HG03060 (cell line): Measurements from ENCODE around the gene FGGY.

ENCODE experiments used
- ATAC-seq: cut with Tn5 transposase; IDR thresholded peaks from one replicate; pipeline ENCODE4 v1.9.1; 2021; ENCODE audit warnings: low read depth, moderate number of reproducible peaks; ENCODE audit not compliant: unreplicated experiment

Gene FGGY

DNA sequence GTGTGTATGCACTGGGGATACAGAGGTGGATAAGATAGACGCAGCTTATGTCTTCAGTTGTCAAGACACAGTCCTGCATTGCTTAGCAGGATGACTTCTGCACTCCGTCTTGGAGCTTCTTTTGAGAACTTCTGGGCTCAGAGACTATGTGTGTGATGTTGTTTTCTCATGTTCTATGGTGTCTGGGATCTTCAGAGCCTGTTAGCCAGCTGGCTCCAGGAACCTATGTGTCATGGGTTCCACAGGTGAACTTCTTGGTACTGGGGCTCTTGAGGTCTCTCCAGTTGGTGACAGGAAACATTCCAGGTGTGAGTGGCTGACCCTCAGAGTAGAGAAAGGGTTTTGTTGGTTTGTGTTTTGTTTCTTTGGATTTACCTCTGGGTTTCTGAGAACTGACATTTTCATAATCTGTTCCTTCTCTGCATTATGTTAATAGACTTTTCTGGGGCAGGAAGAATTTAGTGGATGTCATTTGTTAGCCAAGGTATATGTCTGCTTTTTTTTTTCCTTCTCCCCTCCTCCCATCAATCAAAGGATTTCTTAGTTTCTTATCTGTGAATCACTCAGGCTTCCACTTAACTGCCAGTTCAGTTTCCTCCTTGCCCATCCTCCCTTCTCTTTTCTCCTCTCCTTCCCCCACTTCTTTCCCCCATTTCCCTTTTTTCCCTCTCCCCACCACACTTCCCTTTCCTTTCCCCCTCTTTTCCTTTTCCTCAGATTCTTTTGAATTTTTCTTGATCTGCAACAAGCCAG, 18.1 kb downstream of the FGGY start:
- no peak for ATAC-seq

DNA sequence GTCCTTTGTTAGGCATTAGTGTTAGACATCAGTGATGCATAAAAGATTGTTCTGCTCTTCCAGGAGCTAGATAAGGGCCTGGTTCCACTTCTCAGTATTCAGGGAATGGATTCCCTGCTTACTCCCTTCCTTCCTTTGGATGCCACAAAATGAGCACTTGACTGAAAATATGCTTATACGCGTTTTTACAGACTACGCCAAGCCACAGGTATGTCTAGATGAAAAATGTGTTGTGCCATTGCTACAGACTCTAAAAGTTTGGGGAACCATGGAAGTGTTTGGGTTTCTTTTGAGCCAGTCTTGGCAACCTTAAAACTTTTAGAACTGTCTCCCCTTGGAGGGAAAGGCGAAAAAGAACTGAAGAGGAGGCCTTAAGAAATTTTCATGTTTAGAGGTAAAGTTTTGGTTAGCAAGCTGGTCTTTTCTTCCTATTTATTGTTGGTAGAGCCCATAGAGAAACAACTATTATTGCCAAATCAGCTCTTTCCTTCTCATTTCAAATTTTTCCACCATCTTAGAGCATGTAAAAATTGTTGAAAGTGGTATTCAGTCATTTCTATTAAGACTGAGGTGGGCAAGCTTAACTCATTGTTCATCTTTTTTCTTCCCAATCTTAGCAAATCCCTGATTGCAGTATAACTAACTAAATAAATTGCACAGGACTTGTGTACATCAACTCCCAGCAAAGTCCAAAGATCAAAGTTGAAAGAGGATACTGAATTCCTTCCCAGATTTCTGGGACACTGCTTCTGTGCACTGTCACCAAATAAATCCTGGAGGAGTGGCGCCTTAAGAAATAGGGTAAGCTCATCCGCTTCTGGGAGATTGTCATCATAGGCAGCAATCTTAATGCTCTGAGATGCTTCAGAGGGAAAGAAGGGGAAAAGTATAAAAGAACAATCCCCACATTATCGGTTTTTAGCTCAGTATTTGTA, 18.9 kb downstream of the FGGY start:
- ATAC-seq: no peak

DNA sequence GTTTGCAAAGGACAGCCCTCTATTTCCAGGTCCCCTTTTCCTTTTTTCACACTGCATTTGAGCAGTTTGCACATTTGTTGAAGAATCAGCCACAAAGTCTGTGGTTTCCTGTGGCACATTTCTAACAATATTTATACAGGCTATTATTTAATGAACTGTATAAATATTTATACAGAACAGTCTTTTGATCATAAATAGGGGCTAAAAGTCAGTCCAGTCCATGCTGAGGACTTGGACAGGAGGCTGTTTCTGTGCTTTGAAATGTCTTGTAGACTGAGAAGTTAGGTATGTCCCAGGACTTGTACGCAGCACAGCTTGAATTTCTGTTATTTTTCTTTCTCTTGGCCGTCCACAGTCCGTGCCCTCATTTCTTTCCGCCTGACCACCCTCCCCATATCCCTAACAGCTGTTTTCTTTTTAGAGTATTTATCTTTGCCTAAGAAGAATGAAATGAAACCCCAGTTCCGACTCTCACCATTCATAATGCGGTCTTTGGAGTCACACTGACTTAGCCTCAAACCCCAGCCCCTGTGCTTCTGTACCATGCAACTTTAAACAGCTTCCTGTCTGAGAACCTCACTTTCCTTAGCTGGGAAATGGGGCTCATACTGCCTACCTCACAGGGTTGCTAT, 19.7 kb downstream of the FGGY start:
- peak; percentile 75 for ATAC-seq

DNA sequence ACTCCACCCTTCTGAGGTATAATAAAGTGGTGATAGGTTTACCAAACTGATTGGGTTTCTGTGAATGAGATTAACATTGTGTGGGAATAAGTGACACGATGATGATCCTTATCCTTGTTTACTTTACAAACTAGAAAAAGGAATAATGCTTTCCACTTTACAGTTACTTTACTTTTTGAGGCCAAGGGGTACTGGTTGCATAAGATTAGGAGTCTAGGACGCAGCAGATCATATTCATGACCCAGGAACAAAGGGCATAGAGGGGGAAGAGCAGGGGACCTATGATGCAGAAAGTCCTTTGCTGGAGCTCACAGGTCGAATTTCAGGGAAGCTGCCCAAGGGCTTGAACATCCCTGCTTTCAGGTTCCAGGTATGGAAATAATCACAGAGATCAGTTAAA, 20.4 kb downstream of the FGGY start:
- no peak for ATAC-seq

DNA sequence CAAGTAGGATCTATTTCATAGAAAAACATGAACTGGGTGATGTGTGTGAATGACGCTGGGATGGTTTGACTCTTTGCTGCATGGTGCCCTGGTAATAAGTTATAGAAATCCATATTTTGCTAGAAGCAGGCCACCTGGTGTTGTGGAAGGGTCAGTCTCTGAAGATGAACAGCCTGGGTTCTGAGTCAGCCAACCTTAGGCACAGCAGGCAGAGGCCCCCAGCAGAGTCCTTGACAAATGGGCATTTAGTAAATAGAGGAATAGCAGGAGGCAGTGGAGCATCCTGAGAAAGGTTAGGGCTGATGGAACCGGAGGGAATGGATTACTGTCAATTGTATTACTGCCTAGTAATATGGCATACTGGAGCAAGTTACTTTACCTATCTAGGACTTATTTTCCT, 20.9 kb downstream of the FGGY start:
- no peak for ATAC-seq

DNA sequence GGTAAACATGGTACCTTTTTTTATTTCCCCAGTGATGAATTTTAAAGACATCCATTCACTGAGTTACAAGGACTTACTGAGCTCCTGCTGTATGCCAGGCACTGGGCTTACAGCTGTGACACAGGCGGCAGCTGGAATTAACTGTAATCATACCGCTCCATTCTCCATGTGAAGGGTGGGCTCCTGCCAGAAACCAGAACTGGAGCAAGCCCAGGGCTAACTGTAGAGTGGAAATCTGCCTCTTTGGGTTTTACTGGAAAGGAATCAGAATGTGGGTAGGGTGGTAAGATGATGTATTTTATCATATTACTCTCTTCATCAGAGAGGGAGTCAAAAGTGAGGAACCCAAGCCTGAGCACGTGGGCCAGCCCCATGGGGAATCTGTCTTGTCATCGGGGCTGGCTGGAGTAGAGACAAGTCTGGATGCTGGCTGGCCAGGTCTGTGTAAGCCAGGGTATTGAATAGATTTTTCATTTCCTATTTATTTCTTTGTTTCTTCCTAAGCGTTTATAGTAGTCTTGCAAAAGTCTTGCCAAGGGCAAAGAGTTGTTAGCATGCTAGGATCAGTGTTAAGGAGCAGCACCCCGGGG, 21.5 kb downstream of the FGGY start:
- no peak for ATAC-seq

DNA sequence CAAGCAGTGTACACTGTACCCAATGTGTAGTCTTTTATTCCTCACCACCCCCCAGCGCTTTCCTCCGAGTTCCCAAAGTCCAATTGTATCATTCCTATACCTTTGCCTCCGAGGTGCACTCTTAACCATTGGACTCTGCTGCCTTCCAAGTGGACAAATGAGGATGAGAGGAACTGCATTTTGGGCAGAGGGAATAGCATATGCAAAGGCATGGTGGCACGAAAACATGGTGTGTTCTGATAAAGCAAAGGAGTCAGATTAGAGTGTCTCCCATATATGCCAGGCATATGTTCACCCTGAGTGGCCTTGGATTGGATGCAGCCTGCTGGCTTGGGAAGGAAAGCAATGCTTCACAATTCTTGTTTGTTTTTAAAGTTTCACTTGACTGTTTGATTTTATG, 25.5 kb downstream of the FGGY start:
- ATAC-seq: no peak

DNA sequence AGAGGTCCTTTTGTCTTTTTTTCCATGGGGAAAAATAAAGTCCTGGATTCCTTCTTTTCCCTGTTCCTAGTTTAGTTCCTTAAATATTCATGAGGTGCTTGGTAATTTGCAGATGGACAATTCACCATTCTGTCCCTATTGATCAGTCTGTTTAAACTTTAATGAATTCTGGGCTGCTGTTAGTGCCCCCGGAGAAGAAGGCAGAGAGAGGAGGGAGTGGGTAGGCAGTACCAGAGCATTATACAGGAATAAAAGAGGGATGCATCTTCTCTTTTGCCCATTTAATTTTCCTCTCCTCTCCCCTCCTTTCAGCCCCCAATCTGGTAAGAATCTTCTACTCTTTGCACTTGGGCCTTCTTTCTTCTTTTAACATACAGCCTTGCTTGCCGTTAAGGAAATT, 25.9 kb downstream of the FGGY start:
- ATAC-seq: no peak

DNA sequence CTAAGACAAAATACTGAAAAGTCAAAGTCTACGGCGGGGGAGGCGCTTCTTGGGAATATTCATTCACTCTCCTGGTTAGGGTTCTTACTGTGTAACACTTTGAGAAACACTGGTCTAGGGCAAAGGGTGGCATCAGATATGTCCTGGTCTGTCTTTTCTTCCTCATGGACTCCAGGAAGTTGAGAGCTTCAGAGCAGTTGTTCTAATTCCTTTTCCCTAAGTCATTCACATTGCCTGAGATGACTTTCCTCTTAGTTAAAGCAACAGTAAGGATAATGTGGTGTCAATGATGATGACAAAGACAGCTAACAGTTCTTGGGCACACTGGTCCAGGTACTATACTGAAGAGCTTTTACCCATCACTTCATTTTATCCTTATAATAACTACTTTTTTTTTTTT, 27.0 kb downstream of the FGGY start:
- no peak for ATAC-seq

DNA sequence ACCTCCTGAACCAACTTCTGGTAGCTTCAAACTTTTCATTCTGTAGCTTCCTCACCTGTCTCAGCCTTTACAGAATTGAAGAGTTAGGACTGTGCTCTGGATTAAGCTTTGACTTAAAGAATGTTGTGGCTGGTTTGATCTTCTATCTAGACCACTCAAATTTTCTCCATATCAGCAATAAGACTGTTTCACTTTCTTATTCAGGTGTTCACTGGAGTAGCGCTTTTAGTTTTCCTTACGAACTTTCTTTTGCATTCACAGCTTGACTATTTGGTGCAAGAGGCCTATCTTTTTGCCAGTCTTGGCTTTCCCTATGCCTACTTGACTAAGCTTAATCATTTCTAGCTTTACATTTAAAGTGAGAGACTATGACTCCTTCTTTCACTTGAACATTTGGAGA, 31.5 kb downstream of the FGGY start:
- no peak for ATAC-seq

DNA sequence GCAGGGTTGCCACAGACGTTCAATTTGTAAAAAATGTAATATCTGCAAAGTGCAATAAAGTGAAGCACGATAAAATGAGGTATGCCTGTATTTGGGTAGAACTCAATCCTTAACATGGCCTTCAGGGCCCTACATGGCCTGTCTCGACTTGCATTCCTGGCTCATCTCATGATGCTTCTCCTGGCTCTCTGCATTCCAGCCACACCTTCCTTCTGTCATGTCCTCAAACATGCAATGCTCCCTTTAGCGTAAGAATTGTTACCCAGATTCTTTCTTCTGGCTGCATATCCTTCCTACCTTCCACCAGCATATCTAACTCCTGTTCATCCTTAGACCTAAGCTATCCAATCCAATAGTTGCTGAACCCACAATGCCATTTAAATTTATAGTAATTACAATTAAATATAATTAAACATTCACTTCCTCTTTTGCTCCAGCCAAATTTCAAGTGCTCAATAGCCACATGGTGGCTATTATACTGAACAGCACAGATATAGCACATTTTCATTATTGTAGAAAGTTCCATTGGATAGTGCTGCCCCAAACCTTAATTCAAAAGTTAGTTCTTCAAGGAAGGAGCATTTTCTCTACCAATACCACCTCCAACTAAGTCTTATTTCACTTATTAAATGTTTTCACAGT, 32.6 kb downstream of the FGGY start:
- no peak for ATAC-seq

DNA sequence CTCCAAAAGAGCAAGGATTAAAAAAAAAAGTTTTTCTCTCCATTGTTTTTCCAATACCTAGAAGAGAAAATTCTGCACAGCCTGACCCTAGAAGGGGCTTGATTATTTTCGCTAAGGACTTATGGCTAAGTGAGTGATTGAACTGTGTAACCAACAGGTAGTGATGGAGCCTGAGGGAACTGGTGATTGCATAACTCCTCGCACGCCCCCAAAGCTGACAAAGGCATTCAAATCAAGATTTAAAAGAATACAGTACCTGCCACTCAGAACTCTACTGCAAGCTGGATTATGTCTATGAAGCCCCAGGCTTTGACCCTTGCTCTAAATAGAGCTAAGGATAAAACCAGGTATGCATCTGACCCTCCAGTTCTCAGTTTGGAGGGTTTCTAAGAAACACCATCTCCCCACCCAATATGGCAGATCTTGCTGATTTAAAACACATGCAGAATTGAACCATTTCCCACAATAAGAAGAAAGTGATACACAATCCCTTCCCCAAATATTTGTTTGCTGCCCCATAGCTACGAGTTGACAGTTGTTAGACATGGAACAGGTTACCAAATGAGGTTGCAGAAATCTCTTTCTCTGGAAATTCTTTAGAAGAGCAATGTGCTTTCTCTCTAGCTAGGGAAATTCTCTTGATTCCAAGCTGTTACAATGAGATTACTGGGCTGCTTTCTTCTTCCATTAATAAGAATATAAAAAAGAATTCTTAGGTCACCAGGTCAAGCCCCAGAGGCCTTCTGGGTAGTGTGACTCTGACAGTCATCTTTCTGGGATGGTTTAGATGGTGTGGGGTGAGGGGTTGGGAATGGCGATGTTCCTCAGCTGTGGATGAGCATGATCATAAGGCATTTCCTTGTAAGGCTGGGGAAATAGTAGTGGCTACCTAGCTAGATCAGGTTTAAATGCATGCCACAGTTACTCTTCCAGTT, 35.1 kb downstream of the FGGY start:
- no peak for ATAC-seq

DNA sequence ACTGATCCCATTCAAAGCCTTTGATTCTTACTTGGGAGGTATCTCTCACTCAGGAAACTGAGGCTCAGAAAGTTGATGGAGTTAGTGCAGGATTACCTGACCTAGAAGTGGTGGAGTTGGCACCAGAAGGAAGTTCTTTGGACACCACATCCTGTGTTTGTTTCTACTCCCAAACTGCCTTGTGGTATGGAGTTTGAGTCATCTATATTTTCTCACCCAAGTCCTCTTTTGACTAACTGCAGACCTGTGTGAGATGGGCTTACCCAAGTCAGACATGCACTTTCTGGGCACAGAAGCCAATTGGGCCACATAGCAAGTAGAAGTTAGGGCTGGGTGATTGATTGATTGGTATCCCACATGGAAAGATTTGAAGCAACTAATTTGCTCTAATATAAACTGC, 36.1 kb downstream of the FGGY start:
- no peak for ATAC-seq

DNA sequence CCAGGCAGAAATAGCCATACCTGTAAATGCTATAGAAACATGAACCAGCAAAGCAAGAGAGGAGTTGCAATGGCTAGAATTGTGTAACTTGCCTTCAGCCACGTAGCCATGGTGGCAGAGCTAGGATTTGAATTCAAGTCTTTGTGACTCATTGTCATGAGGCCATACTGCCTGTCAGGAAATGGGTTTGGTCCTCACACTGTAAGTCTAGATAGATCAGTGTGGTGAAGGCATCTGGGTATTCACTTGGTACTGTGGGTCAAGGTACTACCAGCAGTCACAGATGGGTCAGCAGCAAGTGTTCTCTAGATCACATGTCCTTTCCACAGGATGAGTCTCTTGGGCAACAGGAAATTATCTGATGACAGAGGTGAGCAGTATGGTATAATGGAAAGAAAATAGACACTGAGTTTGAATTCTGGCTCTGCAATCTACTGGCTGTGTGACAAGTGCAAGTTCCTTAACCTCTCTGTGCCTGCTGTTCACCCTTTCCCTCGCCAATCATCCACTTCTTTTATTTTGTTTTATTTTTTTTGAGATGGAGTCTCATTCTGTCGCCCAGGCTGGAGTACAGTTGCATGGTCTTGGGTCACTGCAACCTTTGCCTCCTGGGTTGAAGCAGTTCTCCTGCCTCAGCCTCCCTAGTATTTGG, 36.9 kb downstream of the FGGY start:
- no peak for ATAC-seq

DNA sequence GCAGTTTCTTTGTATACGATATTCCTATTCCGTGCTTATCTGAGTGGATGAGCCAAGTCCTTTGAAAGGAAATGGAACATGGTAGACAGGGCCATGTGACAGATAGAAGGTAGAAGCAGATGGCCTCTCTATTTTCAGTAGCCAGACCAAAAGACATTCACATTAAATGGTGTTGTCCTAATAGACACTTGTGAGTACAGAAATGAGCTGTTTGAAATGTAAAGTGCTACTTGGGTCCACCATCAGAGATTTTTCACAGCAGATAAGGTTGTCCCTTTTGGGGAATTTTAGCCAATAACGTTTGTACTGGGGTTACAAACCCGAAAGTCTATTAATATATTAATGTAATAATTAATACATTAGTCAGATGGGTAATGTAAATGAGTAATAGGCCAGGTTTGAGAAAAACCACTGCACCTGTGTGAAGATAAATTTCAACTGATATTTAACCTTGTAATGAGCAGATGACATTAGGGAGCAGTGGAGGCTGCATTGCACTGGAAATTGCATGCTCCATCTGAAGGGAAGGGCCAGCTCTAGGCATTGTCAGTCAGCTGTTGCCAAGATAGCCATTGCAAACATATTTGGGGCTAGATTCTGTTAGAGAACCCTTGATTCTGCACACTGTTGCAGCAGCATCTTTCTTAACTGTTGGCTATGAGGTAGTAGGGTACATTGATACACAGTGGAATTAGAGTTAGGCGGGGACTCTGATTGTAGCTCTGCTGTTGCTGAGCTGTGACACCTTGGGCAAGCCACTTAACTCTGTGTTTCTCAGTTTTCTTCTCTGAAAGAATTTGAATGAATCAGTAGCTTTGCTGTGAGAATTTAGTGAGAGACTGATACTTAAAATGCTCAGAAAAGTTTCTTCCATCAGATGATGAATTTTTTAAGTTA, 43.8 kb downstream of the FGGY start:
- ATAC-seq: peak; percentile 41

DNA sequence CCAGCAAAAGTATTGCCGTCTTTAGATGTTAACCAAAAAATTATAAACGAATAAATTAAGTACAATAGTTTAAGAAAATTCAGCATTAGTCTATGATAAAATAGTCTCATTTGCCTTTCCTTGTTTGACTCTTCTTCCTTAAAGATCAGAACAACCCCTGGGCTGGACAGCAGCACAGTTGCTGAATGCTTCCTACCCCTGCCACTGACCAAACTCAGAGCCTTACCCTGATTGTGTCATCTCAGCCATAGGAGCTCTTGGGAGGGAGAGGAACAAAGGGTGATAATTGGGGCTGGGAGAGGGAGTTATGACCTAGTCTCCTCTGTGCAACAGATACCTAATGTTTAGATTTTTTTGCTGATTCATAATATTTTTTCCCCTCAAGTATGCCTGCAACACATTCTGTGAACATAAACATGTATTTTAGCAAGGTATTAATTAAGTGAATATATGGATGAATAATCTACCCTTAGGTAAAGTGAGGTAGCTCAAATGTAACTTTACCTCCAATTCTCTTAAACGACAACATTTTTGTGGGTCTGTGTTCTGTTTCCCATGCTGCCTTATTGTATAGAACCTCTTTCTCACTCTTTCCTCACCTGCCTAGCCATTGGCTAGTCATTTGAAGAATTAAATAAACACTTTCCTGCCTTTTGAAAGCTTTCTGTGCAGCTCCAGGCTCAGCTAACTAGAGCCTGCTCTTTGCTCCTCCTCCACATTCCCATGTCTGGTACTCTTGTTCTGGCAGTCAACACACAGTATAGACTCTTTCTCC, 46.1 kb downstream of the FGGY start:
- no peak for ATAC-seq

DNA sequence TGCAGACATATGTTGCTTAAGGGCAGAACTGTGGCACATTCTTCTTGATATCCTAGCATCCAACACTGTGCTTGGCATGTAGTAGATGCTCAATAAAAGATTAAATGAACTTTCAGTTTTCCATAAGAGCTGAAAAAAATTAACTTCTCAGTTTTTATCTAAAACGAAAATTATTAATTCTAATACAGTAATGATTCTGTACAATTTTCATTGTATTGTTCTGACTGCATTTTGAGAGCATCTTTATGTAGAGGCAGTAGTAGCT, 46.6 kb downstream of the FGGY start:
- ATAC-seq: no peak

DNA sequence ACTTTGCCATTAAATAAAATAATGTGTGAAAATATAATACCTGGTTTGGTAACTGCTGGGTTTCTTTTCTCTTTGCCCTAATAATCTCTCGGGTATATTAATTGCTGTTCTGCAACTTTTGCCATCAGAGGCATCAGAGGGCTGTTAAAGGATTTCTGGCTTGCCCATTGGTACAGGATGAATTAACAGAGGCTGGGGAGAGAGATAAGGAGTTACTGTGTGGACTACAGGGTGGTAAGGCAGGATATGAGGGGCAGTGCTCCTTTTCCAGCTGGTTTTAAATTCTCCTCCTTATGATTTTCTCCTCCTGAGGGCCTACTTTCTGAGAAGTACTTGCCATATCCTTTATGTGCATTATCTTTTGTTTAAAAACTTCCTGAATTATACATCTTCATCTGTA, 48.3 kb downstream of the FGGY start:
- ATAC-seq: no peak
